ENCODE data around the gene JOSD1.
A peak's percentile ranks its signal among the peaks of the same experiment; 100 is the strongest.

DNA sequence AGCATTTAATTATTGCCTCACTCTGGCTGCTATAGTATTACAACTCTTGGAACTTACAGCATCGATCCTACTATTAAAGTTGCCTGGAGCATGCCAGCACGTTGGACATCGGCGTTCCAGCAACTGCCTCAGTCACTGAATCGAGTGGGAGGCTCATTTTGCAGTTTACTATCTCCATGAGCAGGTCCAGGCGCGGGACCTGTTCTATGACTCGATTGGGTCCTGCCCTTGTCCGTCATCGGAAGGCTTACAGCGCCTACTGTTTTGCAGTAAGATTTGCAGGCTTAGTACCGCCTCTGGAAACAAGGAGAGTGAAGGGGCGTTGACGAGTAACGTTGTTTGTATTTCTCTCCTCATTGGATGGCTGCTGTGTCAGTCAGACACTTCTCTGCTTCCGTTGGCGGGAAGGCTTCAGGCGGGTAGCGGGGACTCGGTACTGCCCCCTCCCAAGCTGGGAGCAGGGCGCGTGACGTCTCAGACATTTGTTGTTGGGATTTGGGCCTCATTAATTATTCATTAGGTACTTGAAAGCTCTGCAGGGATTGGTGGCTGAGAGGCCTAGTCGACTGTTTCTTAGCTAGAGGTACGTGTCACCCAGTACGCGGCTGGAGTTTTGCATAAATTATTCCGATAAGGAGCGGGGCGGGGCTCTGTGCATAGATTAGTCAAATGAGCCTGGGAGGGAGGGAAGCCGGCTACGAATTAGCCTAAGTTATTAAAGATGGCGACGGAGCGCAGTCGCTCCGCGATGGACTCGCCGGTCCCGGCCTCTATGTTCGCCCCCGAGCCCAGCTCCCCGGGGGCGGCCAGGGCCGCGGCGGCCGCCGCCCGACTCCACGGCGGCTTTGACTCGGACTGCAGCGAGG is 4.7 kb upstream of the JOSD1 start, which contains the start of gene GTPBP1:
- TF ChIP-seq, protein P1, sequence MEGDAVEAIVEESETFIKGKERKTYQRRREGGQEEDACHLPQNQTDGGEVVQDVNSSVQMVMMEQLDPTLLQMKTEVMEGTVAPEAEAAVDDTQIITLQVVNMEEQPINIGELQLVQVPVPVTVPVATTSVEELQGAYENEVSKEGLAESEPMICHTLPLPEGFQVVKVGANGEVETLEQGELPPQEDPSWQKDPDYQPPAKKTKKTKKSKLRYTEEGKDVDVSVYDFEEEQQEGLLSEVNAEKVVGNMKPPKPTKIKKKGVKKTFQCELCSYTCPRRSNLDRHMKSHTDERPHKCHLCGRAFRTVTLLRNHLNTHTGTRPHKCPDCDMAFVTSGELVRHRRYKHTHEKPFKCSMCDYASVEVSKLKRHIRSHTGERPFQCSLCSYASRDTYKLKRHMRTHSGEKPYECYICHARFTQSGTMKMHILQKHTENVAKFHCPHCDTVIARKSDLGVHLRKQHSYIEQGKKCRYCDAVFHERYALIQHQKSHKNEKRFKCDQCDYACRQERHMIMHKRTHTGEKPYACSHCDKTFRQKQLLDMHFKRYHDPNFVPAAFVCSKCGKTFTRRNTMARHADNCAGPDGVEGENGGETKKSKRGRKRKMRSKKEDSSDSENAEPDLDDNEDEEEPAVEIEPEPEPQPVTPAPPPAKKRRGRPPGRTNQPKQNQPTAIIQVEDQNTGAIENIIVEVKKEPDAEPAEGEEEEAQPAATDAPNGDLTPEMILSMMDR (conservative IDR thresholded peaks at IDR 0.05 in 1 of 2, IDR thresholded peaks at IDR 0.05 in 1 of 2; ENCODE audit: extremely low read depth in 1 of 2, insufficient read depth in 1 of 2, low read depth in 1 of 2, low read length in 2 of 2), result peak in 1 of 2 donors; percentile 14
- no peak for TF ChIP-seq EZH2 (IDR thresholded peaks at IDR 0.05; ENCODE audit: borderline replicate concordance, low read length)

All from mammary epithelial cell (primary cell).